HG02852 (cell line): ENCODE results near the gene FAM120A.

ENCODE experiments used
- ATAC-seq: cut with Tn5 transposase; IDR thresholded peaks from one replicate; pipeline ENCODE4 v1.9.1; 2021; ENCODE audit warnings: mild to moderate bottlenecking, moderate library complexity; ENCODE audit not compliant: unreplicated experiment

The FAM120A gene

GRCh38 chr9:93552923-93553322 is 101.4 kb downstream of the FAM120A start:
- ATAC-seq: no peak

- ATAC-seq: no peak
These were observed 103.9 kb downstream of the FAM120A start for GRCh38 chr9:93555370-93555769.

DNA sequence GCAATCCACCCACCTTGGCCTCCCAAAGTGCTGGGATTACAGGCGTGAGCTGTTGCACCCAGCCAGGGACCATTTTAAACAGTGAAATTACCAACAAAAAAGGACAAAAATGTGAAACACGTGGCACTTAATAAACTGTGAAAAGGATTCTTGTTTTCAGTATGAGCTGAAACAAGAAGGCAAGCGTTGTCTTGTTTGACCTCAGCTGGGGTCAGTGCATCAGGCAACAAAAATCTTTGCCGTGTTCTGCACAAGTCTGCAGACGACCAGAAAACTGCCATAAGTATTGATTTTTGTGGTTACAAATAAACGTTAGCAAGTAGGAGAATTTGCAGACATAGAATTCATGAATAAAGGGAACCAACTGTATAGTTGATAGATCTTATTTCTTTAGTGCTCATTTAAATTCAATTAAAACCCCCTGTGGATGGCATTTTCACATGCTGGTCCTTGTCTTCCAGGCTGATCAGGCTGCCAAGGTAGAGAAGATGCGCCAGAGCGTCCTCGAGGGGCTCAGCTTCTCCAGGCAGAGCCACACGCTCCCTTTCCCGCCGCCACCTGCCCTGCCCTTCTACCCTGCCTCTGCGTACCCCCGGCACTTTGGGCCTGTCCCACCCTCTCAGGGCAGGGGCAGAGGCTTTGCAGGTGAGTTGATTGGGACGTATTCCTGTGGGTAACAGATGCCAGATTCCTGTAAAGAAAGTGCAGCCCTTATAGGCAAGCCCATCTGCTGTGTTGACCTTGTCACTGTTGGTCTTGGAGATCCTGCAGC is 106.1 kb downstream of the FAM120A start:
- no peak for ATAC-seq

GRCh38 chr9:93558503-93558902 is 107.0 kb downstream of the FAM120A start:
- no peak for ATAC-seq

- ATAC-seq: no peak
These were observed 109.5 kb downstream of the FAM120A start for GRCh38 chr9:93560991-93561390.

DNA sequence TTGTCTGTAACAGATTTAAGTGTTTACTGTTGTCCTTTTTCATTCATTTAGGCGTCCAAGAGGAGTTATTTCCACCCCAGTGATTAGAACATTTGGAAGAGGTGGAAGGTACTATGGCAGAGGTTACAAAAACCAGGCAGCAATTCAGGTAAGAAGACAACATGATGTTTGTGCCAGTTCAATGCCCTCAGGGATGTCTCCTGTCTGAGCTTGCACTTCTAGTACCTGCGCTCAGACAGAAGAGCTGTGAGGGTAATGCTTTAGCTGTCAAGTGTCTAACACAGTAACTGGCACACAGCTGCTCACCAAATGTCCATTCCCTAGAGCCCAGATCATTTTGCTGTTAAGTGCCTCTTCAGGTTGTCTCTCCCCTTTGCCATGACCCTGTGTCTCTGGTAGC is 110.7 kb downstream of the FAM120A start:
- ATAC-seq: no peak

DNA sequence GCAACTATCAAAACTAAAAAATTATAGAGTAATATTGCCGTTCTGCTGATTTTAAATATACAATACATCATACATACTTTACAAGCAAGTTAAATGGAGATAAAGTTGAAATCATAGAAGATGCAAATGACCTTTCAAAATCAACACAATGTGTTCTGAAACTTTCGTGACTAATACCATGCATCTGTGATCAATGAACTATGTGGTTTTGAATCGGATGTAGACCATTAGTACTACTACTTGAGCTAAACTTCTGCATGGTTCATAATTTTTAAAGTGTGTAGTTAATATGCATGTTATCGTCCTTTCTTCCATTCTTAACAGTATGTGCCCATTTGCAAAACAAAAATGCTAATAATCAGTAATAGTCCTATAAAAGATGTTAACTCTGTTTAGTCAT is 113.6 kb downstream of the FAM120A start:
- no peak for ATAC-seq

DNA sequence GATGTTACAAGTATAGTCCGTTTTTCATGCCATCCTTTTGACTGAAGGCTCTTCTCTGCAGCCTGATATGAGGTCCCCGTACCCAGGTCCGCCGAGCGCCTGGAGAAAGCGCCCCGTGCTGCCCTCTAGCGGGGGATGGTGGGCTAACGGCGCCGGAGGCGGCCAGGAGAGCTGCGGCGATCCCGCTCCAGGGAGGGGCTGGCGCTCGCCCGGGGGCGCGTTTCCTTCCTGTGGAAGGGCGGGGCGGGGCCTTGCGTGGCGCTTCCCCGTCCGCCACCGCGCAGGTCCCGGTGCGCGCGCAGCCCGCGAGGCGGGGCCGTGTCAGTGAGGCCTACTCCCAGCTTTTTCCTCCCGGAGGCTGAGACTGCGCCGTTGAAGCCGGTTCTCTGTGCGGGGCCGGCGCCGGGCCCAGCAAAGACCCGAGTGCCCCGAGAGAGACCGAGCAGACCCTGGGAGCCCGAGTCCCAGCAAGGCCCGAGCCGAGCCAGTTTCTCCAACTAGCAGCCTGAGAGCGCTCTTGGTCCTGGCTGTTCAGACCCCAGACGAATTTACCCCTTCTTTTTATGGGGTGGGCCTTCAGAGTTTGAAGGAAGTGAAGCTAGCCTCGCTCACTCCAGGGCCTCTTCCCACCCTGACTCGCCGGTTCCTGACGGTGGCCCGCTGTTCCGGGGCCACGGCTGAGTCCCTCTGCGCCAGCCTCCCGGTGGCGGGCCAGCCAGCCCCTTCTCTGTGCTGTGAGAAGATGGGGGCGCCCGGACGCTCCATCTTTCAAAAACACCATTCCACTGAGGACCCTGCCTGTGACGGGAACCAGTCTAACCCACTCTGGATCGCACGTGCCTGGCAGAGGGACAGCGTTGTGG is 115.2 kb downstream of the FAM120A start:
- ATAC-seq: peak; percentile 92

DNA sequence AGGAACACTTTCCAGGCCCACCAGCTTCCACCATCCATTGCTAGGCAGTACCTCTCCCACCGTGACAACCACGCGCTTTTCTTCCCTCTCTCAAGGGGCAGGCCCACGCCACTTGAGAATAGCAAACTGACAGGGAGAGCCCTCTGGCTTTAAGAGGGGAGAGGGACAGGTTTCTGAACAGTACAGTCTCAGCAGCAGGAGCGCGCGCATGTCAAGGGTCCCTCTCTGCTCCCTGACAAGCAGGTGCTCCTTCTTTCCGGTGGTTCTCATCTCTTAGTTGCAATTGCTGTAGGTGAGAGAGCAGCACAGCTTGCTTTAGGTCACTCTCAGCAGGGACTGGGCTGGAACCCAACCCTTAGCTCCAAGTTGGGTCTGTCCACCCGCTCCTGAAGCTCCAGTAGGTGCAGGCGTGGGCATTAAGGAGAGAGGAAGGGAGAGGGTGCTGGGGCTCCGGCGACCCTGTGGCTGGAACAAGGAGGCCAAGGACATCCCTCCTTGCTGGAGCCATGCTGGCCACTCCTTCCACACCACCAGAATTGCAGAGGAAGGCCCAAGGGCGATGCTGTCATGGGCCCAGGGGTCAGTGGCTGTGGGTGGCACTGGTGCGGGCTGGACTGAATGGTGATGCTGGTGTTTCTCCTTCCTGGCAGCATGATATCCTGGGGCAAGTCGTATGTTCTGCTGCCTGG is 115.9 kb downstream of the FAM120A start:
- ATAC-seq: no peak

GRCh38 chr9:93568169-93568568 is 116.7 kb downstream of the FAM120A start:
- no peak for ATAC-seq

- ATAC-seq: no peak
These were observed 118.2 kb downstream of the FAM120A start for GRCh38 chr9:93569621-93570174.

GRCh38 chr9:93572221-93572620 is 120.7 kb downstream of the FAM120A start:
- ATAC-seq: no peak

DNA sequence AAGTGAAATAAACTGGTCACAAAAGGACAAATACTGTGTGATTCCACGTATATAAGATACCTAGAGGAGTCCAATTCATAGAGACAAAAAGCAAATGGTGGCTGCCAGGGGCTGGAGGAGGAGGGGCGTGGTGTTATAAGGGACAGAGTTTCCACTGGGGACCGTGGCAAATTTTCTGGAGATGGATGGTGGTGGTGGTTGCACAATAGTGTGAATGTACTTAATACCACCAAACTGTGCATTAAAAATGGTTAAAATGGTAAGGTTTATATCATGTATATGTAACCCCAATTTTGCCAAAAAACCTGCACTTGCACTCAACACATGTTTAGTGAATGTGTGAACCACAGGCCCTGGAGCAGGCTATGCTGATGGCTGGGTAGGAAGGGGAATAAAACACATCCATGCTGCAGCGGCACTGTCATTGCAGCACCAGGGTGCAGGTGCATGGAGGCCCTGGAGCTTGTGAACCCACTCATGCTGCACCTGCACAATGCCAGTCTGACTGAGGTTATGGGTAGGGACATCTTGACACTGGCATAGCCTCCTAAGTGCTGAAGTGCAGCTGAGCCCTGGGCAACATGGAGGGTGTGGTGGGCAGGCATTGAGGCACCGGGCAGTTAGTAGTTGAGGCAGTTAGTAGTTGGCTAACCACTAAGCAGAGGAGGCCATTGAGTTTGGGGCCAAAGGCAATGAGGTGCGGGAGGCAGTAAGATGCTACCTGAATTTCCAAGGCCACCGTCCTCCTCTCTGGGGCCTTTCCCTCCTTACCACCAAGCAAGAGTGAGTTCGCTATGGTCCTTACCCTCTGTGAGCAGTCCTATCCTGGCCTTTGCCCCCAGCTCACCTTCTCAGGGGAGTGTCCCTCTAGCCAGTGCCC is 121.4 kb downstream of the FAM120A start:
- ATAC-seq: no peak

DNA sequence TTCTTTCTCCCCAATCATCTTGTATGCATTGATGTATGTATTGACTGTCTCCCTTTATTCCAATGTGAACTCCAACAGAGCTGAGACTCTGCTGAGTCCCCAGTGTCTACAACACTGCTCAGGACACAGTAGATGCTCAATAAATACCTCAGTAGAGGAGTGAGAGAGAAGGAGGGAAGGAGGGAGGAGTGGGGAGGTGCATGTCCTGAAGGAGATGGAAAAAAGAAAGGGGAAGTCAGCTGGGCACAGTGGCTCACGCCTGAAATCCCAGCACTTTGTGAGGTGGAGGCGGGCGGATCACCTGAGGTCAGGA is 122.0 kb downstream of the FAM120A start:
- no peak for ATAC-seq

DNA sequence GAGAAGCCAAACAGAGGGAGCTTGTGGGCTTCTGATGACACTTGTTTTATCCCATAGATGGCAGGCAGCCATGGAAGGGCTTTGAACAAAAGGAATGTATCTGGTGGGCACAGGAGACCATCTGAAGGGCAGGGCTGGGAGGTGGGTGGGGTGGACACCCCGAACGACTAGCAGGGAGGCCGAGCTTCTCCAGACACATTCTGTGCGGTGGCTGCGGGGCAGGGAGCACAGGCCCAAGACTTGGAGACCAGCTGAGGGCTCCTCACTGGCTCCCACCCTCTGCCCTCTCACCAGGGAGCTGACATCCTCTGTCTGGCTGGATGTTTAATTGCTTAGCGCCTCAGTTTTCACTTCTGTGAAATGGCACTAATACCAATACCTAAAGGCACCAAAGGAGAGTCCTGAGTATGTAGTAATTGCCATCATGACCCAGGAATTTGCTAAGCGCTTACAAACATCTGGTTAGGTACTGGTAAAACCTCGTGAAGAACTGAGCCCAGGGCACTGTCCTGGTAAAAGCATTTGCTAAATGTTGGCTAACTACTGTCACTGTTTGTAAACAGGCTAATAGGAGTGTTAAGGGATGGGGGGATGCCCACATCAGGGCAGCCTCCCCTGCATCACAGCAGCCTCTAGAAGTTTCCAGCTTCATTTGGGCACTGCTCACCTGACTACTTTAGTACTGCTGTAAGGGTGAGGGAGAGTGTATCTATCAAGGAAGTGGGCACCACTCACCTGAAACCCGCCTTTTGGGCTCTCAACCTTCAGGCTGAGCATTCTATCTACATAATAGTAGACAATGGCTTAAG is 122.8 kb downstream of the FAM120A start:
- no peak for ATAC-seq

DNA sequence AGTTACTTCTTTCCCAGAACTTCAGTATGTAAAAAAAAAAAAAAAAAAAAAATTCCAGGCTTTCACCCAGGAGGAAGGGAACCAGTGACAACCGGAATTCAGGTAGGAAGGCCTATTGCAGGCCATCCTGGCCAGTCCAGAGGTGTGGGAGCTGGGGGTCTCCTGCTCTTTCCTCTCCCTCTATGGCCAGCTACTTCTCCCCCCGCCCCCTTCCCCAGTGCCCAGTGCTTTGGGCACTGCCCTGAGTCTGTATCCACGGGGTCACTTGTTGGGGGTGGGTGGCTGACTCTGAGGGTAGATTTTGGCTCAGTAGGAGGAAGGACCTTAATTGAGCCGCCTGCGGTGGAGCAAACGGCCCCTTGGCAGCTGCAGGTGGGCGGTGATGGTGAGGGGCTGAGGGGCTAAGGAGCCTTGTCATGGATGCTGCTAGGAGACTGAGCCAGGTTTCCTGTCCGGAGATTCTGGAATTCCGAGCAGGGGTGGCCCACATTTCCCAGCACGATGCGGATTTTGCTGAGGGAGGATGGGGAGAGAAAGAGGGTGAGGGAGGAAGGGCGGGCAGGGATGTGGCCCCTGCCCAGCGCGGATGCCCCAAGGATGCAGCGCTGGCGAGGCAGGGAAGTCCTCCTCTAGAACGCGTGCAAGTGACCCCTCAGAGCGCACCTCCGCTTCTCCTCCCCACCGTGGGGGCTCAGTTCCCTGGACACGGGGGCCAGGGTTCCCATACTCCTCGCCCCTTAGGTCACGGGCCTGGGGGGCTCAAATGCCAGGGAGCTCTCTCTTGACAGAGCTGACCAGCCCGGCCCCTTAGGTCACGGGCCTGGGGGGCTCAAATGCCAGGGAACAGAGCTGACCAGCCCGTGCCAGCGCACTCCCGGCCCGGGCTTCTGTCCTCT is 123.7 kb downstream of the FAM120A start:
- no peak for ATAC-seq

DNA sequence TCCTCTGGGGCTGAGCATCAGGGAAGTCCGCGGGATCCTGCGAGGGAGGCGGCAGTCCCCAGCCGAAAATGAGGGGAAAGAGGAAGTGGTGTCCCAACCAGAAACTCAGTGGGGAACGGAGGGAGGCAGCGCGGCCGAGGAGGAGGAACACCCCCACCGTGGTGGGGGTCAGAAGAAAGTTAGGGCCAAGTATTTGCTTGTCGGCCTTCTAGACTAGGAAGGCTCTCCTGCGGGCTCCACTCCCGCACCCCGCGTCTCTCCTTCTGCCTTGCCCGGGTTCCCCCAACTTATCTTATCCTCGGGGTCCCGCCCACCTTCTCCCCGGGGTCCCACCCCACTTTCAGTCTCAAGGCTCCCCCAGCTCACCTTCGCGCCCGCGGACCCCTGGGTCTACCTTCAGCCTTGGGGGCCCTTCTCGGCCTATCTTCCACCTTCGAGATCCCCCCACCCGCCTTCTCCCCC is 124.3 kb downstream of the FAM120A start:
- ATAC-seq: peak; percentile 40

DNA sequence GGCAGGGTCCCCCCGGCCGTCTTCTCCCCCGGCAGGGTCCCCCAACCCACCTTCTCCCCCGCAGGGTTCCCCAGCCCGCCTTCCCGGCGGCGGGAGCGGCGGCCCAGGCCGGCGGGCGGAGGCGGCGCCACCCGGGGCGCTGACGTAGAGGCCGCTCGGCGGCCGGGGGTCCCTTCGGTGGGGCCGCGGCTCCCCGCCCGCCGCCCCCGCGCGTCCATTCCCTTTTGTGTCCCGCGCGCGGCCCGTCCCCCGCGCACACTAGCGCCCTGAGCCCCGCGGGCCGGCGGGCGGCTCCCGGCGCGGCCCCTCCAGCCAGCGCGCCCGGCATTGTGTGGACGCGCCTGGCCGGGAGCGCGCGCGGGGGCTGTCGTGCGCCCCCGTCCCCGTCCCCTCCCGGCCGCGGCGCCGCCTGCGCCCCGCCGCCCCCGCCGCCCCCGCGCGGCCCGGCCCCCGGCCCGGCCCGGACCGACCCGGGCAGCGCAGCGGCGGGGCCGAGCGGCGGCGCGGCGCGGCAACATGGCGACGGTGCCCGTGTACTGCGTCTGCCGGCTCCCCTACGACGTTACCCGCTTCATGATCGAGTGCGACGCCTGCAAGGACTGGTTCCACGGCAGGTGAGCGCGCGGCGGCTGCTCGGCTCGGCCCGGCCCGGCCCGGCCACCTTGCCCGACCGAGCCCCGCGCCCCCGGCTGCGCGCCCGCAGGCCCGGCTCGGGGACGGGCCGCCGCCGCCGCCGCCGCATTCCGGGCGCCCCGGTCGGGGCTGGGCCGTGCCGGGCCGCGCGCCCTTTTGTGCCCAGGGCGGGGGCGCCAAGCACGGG is 125.0 kb downstream of the FAM120A start, which contains the start of gene PHF2:
PHF2 (plus strand) TSS at position 327 of the 820 bp plus-strand sequence; CDS start at position 517, 190 bp downstream.
- ATAC-seq: peak; percentile 37
